GM19372 (cell line): ENCODE measurements around the gene PHRF1.
A peak's percentile ranks its signal among the peaks of the same experiment; 100 is the strongest.

Experiments
- ATAC-seq: cut with Tn5 transposase; IDR thresholded peaks from one replicate; pipeline ENCODE4 v1.9.1; 2021; ENCODE audit warnings: mild to moderate bottlenecking, low read depth, moderate library complexity; ENCODE audit not compliant: unreplicated experiment

PHRF1 gene

DNA sequence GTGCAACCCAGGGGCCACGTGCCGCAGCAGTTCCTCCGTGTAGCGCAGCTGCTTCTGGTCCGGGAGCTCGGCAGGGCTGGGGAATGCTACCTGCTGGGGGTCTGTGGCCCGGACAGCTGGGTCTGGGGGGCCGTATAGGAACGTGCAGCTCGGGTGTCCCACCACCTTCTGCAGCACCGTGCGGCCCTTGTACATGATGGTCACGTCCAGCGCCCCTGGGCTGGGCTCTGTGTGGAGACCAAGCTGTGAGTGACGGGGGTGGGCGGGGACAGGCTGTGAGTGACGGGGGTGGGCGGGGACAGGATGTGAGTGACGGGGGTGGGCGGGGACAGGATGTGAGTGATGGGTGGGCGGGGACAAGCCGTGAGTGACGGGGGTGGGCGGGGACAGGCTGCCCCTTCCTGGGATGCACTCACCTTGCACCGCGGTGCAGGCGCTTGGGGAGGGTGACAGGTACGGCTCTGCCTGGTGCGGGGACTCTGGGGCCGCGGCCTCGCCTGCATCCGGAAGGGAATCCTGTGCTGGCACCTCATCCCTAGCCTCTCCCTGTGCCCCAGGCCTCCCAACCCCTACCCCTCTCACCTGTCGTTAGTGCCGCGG lies 37.2 kb downstream of the PHRF1 start:
- no peak for ATAC-seq

DNA sequence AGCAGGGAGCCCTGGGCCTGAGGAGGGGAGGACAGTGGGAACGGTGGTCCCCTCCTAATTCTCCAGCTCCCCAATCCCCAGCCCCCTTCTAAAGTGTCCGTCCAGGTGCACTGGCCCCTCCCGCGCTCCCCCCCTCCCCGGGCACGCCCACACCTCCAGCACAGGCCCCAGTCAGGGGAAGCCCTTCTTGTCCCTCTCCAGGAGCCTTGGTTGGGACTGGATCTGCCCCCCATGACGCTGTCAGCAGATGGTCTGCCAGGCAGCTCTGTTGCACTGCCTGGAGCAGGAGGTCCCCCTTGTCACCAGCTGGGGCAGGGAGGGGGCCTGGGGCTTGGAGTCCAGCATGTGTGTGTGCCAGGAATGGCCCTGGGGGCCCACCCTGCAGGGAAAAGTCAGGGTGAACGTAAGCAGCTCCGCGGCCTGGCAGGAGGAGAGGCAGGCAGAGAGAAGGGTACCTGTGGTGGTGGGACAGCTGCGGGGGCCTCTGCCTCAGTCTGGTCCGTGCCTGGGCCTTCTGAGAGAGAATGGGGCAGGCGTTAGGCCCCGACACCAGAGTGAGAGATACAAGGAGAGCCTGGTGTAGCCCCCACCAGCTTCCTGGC lies 37.9 kb downstream of the PHRF1 start:
- no peak for ATAC-seq

DNA sequence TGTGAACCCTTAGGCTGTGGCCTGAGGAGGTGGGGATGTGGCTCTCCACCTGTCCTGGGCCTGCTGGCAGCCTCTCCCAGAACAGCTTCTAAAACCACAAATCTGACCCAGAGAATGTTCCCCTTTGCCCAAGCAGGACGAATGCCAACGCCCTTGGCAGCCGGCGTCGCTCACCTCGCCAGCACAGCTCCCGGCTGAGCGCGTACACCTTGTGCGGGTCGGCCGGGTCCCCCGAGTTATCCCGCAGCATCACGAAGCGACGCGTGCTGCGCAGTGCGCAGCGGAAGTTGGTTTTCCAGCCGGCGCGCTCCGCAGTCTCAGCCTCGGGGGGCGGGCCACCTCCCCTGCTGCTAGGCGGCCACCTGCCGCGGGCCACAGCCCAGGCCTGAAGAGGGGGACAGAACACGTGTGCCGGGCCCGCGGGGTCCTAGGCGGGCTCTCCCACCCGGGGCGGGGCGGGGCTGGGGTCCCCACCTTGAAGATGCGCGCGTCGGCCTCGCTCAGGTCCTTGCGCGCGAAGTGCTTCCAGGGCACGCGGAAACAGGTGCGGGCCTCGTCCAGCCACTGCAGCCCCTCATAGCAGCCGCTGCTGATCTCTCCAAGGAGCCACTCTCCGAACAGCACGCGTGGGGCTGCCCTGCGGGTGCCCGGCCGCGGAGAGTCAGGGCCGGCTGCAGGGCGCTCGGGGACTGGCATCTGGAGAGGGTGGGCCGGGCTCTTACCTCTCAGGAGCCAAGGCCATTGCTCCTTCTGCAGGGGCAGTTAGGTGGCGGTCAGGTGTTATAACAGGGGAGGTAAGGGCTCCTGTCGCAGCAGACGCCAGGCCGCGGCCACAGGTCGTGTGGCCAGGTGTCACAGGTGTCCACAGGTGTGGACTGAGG lies 38.6 kb downstream of the PHRF1 start:
- ATAC-seq = peak; percentile 3

DNA sequence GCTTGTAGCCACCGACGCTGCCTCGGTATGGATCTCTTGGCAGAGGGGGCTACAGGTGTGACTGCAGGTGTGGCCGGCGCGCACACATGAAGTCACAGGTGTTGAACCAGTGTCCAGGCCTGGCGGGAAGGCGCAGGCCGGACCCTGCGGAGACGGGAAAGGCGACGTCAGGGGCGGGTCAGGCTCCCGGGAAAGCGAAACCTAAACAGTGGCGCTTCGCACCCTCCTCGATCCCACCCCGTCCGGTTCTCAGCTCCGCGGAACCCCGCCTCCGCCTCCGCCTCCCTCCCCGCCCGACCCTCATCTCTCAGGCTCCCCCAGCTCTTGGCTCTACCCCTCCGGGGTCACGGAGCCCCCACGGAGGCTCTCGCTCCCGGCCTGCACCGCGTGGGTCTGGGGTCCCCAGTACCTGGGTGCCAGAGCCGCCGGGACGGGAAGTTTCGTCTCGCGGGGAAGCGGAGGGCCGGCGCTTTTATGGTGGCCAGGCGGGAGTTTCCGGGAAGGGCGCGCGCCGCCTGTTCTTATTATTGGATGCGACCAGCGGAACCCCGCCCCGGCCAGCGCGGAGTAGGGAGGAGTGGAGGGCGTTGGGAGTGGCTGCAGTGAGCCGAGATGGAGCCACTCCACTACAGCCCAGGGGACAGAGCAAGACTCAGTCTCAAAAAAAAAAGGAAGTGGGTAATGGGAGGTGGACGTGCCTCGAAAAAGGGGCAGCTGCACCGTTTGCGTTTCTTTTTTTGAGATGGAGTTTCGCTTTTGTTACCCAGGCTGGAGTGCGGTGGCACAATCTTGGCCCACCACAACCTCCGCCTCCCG lies 39.4 kb downstream of the PHRF1 start, which contains the start of gene IRF7:
Gene IRF7, minus strand, starts transcription at position 447 of the 816 bp plus-strand sequence. CDS start 586 bp downstream, outside the sequence.
- ATAC-seq = peak; percentile 75

DNA sequence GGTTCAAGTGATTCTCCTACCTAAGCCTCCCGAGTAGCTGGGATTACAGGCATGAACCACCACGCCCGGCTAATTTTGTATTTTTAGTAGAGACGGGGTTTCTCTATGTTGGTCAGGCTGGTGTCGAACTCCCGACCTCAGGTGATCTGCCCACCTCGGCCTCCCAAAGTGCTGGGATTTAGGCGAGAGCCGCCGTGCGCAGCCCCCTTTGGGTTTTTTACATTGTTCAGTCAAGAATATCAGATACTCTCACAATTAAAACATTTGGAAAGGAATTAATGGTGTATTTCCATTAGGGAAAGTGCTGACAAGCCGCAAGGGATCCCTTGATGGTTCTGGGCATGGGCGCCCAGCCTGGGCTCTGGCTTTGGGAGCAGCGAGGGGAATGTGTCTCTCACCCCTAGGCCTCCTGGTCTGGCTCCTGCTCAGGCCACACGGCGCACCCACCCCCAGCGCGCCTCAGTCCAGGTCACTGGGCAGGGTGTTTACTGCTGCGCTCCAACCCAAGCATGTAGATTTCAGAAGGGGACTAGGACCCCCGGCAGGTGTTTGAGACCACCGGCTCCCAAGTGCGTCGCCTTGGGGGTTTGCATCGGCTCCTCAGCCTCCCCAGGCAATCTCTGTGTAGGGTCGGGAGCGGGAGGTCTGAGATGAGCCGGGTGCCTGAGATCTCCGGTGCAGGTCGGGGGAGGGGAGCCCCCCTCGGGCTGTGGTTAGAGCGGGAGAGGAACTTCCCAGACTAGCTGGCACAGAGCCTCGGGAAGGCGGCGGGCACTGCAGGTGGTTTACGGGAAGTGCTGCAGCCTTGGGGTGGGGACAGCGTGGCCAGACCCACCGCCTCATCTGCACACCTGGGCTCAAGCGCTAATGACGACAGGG lies 40.3 kb downstream of the PHRF1 start:
- ATAC-seq = no peak

DNA sequence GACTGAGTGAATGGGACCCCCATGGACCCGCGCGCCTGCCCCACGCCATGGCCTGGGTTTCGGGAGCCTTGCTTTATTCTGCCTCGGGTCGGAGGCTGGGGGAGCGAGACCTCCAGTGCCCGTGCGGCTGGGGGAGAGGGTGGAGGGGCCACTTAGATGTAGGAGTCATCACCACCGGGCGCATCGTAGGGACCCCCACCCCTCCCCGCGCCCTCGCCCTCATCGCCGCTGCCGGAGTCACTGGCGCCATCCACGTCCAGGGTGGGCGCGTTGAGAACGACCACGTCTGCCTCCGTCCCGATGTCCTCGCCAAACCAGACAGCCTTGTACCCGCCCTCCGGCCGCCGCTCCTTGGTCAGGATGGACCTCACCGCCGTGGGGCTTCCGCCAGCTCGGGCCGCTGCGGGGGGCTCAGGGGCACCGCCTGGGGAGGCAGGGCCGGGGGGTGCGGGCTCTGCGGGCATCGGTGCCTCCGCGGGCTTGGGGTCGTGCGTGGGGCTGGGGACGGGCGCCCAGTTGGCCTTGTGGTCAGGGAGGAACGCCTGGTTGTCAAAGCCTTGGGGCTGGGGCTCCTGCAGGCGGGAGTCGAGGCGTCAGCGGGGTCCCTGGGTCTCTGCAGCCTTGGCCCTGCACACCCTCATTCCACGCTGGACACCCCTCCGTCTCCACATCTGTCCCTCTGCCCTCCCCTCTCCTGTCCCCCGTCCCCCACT lies 41.1 kb downstream of the PHRF1 start:
- no peak for ATAC-seq

DNA sequence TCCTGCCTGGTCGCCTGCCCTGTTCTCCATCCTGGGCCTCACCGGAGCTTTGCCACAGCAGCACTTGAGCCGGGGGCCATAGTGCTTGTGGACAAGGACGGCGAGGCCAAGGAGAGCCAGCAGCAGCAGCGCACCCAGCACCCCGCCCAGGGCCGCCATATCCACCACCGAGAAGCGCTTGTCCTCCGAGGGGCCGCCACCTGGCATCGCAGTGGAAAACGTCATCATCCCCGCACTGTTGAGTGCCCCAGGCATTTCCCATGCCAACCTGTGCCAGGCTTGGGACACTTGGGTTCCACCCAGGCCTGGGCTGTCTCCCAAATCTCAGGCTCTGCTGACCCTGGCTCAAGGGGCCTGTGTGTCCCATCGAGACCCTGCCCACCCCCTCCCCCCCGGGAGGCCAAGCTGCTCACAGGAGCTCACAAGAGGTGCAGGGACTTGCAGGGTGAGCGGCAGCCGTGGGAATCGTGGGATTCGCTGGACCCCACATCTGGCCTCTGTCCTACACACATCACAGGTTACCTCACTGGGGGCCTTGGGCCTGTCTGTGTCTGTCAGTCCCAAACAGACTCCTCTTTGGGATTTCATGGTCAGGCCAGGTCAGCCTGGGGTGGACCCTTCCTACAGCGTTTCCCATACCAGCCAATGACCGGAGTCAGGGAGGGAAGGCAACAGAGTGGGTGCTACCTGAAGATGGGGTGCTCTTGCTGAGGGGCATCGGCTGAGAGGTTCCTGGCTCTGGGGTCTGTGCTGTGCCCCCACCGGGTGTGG lies 41.8 kb downstream of the PHRF1 start:
- no peak for ATAC-seq

DNA sequence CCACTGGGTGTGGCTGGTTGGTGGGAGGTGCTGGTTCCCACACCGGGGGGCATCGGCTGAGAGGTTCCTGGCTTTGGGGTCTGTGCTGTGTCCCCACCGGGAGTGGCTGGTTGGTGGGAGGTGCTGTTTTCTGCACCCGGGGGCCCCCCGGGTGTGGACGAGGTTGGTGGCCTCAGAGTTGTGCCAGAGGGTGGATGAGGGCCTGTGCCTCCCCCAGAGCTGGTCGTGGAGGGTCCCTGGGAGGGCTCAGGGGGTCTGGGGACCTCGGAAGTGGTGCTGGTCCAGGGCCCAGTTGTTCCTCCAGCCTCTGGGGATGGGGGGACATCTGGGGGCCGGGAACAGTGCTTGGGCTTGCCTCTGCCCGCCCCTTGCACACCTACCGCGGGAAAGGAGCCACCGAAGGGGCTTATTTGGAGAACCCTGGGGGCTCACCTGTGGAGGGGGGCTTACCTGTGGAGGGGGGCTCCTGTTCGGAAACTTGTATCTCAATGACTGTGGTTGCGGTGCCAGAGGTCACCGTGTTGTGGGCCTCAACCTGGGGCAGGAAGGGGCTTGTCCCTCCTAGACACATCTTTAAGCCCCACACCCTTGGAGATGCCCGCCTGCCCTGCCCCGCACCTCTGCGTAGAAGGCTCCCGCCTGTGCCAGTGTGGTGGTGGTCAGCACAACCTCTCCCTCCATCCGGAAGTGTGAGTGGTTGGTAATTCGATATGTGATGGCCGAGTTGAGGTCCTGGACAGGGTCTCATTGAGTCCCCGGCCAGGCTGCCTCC lies 42.8 kb downstream of the PHRF1 start:
- no peak for ATAC-seq

DNA sequence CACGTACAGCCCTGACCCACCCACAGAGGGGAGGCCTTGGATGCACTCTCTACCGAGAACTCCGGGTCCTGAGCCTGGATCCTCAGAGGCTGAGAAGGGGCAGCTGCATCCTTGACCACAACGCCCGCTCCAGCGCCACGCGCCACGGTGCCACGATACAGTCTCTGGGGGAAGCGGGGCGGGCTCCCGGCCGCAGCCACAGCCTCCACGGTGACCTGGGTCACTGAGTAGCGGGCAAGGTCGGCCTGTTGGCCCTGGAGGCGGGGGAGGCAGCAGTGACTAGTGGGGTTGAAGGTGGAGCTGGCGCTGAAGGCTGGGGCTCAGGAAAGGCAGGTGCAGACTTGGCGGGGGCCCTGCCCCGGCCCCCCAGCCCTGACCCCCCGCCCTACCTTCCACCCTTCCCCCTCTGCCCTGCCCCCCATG lies 43.4 kb downstream of the PHRF1 start:
- no peak for ATAC-seq

DNA sequence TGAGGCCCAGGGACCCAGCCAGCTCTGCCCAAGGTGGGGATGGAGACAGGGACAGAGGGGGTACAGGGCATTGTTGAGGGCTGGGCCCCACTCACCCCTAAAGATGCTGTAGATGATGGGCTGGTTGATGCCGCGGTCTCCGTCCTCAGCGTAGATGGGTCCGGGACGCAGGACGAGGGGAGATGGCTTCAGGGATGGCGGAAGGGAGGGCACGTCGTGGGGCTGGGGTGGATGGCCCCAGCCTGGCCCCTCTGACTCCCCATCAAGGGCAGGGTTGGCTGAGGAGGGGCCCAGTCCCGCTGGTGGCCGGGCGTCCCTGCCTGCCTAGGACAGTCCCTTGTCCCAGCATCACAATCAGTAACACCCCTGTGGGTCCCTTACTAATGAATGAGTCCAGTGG lies 43.9 kb downstream of the PHRF1 start:
- no peak for ATAC-seq

DNA sequence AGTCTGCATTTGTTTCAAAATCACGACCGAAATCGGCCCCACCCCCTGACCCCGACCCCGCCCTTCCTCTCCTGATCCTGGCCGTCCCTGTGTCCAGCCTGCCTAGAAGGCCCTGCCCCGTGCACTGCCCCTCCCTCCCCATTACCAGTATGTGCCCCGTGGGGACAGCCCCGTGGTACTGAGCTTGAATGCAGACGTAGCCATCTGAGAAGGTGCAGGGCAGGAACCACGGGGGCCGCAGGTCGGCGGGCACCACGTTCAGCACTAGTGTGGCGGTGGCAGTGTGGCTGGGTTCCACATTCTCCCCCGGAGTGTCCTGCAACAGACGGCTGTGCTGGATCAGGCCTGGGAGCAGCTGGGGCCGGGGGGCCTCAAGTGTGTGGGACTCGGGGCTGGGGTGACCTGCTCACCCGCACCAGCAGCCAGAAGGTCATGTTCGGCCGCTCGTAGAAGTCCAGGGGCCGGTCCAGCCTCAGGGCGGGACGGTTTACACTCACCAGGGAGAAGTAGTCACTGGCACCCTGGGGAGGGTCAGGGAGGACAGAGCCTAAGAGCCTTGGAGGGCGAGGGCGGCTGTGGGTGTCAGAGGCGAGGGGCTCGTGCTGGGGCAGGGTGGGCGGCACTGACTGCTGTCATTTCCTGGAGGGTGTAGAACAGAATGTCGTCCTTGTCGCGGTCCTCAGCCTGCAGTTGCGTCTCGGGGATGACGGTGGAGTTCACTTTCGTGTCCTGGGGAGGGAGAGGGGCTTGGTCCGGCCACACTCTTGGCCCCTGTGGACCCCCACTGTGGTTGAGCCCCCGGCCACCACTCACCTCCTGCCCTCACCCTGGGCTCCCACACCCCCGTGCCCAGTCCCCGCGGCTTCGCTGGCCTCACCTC lies 44.9 kb downstream of the PHRF1 start:
- ATAC-seq = no peak

DNA sequence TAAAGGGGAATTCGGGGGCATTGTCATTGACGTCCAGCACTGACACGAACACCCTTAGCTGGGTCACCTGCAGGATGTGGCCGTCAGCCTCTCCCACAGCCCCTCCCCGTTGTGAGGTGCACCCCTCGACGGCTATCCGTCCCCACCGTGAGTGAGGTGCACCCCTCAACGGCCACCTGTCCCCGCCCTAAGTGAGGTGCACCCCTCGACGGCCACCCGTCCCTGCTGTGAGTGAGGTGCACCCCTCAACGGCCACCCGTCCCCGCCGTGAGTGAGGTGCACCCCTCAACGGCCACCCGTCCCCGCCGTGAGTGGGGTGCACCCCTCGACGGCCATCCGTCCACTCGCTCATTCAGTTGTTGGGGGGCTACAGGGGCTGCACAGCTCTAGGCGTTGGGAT lies 45.6 kb downstream of the PHRF1 start:
- ATAC-seq = no peak

DNA sequence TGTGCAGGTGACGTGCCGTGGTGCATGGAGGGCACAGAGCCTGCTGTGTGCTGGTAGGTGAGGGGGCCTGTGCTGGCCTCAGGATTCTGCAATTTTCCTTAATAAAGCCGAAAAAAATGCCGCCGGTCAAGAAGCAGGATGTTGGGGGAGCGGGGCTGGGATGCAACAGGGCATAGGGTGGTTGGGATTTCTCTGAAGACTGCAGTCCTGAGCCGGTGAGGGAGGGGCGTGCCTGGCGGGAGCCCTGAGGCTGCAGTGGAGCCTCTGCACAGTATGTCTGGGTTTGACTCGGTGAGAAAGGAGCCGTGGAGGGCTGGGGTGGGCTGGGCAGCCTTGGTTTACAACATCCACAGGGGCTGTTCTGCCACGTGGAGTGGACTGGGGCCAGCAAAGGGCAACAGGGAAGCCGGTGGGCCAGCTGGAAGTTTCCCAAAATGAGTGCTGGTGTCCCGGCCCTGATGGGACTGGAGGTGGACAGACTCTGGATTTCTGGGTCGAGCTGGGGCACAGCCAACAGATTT lies 47.1 kb downstream of the PHRF1 start:
- no peak for ATAC-seq

DNA sequence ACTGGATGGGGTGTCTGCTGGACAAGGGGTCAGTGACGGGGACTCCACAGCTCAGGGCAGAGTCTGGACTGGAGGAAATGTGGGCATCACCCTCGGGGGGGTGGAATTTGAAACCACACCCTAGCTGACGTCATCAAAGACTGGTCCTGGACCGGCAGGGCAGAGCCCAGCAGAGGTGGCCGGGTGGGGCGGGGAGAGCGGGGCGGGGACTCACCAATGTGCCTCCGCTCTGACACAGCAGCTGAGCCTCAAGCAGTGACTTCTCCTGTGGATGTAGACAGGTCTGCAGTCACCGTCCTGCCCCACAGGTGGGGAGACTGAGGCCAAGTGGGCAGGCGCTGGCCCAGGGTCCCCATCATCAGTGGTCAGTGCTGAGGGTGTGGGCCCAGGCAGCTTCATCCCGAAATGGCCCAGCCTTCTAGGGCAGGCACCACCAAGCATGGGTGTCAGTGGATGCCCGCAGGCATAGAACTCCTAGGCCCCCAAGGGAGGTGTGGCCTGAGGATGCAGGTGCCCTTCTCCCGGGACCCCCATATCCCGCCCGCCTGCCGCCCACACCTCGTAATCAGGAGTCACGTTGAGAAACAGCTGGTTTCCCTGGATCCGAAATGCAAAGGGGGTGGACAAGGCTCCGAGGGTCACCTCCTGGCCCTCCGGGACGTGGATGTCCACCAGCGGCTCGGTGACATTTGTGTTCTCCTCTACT lies 47.9 kb downstream of the PHRF1 start:
- ATAC-seq = no peak

DNA sequence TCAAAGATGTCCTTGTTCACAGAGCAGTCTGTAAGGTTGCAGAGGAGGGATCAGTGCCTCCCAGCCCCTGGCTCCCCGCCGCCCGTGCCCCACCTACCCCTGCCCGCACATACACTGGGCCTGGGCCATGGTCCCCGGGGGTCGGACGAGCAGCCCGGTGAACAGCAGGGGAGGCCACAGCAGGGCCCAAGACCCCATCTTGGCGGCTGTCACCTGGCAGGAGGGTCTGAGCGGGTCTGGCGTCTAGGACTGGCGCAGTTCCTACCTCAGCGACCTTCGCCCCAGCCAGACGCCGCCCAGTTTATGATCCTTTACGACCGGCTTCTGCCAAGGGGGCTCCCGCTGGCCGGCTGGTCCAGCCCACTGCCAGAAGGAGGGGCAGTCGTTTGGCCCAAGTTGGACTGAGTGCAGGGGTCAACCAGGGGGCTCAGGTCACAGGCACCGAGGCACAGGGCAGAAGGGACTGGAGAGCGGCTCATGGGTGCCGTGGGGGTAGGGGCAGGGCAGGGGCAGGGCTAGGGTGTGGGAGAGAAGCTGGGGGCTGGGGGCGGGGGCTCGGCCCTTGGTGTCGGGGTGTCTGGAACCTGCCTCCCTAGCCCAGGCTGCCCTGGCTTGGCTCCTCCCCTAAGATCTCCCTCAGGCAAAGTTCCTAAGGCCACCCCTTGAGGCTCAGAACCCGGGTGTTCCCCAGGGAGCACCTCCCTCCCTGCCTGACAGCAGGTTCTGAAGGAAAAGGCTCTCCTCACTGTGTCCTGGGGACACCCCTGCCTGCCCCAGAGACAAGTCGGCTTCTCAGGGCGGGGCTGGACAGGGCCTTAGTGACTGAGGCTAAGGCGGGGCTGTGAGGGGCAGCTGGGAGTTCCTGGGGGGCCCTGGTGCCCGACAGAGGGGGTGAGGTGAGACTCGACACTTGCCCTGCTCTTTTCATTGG lies 48.7 kb downstream of the PHRF1 start, which contains the start of gene CDHR5:
Gene CDHR5, minus strand, starts transcription at position 251 of the 931 bp plus-strand sequence. Its CDS starts 53 bp downstream, at position 198.
- no peak for ATAC-seq
